ENCODE data around the gene ADAMTSL1.

ADAMTSL1 gene

GRCh38 chr9:18604767-18605730 is 131.1 kb downstream of the ADAMTSL1 start:
- H3K4me3 ChIP-seq (ENCODE audit: low read depth, low read length): no peak overlapping the region
- no peak for TF ChIP-seq CTCF (IDR thresholded peaks at IDR 0.05; ENCODE audit: control insufficient read depth, extremely low read depth, insufficient read depth)
- no peak for DNase-seq (ENCODE audit: low read depth)

GRCh38 chr9:18605766-18606180 is 131.8 kb downstream of the ADAMTSL1 start:
- DNase-seq (ENCODE audit: low read depth): no peak
- TF ChIP-seq CTCF (IDR thresholded peaks at IDR 0.05; ENCODE audit: control insufficient read depth, extremely low read depth, insufficient read depth): no peak

GRCh38 chr9:18606281-18606680 is 132.3 kb downstream of the ADAMTSL1 start:
- TF ChIP-seq CTCF (IDR thresholded peaks at IDR 0.05; ENCODE audit: control insufficient read depth, extremely low read depth, insufficient read depth): no peak
- no peak for DNase-seq (ENCODE audit: low read depth)
- no peak overlapping the region for H3K4me3 ChIP-seq (ENCODE audit: low read depth, low read length)

More at GRCh38 chr9:18605766-18606180, 131.8 kb downstream of the ADAMTSL1 start:
- H3K4me3 ChIP-seq (ENCODE audit: low read depth, low read length): no peak overlapping the region

GRCh38 chr9:18606846-18607245 is 132.9 kb downstream of the ADAMTSL1 start:
- no peak for TF ChIP-seq CTCF (IDR thresholded peaks at IDR 0.05; ENCODE audit: control insufficient read depth, extremely low read depth, insufficient read depth)
- no peak for DNase-seq (ENCODE audit: low read depth)
- H3K4me3 ChIP-seq (ENCODE audit: low read depth, low read length): no peak overlapping the region

GRCh38 chr9:18608371-18608770 is 134.4 kb downstream of the ADAMTSL1 start:
- DNase-seq (ENCODE audit: low read depth): no peak
- TF ChIP-seq CTCF (IDR thresholded peaks at IDR 0.05; ENCODE audit: control insufficient read depth, extremely low read depth, insufficient read depth): no peak
- no peak overlapping the region for H3K4me3 ChIP-seq (ENCODE audit: low read depth, low read length)

GRCh38 chr9:18610956-18611355 is 137.0 kb downstream of the ADAMTSL1 start:
- TF ChIP-seq CTCF (IDR thresholded peaks at IDR 0.05; ENCODE audit: control insufficient read depth, extremely low read depth, insufficient read depth): no peak
- H3K4me3 ChIP-seq (ENCODE audit: low read depth, low read length): no peak overlapping the region
- no peak for DNase-seq (ENCODE audit: low read depth)
